SK-N-SH treated with all-trans-retinoic acid at 6 μM for 48 hours (cell line): ENCODE measurements around the gene HSPA12A.

Experiments used
- ARNTL ChIP-seq: fragments of 450-650 bp; formaldehyde crosslinking; IDR thresholded peaks from 2 replicates; pipeline ENCODE4 v1.5.0; 2020; ENCODE audit warnings: low read depth, mild to moderate bottlenecking, moderate library complexity, borderline replicate concordance
- BACH2 ChIP-seq: fragments of 250-450 bp; sonication (Bioruptor Pico); IDR thresholded peaks from 2 replicates; pipeline ENCODE4 v1.9.0; 2021; ENCODE audit warnings: mild to moderate bottlenecking, borderline replicate concordance
- CREB5 ChIP-seq: fragments of 250-450 bp; sonication (Bioruptor Pico); IDR thresholded peaks from 2 replicates; pipeline ENCODE4 v1.5.1; 2020; ENCODE audit warnings: low read depth, mild to moderate bottlenecking, moderate library complexity
- OSR1 ChIP-seq: fragments of 250-450 bp; sonication (Bioruptor Pico); IDR thresholded peaks from 2 replicates; pipeline ENCODE4 v1.8.0; 2022; ENCODE audit warnings: moderate library complexity, mild to moderate bottlenecking, inconsistent platforms
- PATZ1 ChIP-seq: fragments of 250-450 bp; sonication (Bioruptor Pico); IDR thresholded peaks from 2 replicates; pipeline ENCODE4 v1.8.0; 2020; ENCODE audit warnings: mild to moderate bottlenecking, moderate library complexity, borderline replicate concordance
- POU6F1 ChIP-seq: fragments of 250-450 bp; sonication (Bioruptor Pico); IDR thresholded peaks from 2 replicates; pipeline ENCODE4 v1.8.0; 2021; ENCODE audit warnings: low read depth, mild to moderate bottlenecking, moderate library complexity, borderline replicate concordance
- SNAI2 ChIP-seq: fragments of 250-450 bp; sonication (Bioruptor Pico); IDR thresholded peaks from 2 replicates; pipeline ENCODE4 v1.5.0; 2020; ENCODE audit warnings: mild to moderate bottlenecking, moderate library complexity
- ZFP3 ChIP-seq: fragments of 250-450 bp; sonication (Bioruptor Pico); IDR thresholded peaks from 2 replicates; pipeline ENCODE4 v1.5.0; 2020; ENCODE audit warnings: mild to moderate bottlenecking, moderate library complexity
- ZFP30 ChIP-seq: fragments of 450-650 bp; formaldehyde crosslinking; IDR thresholded peaks from 2 replicates; pipeline ENCODE4 v1.5.0; 2022; ENCODE audit warnings: mild to moderate bottlenecking, moderate library complexity
- ZNF70 ChIP-seq: fragments of 450-650 bp; formaldehyde crosslinking; IDR thresholded peaks from 2 replicates; pipeline ENCODE4 v1.5.0; 2020; ENCODE audit warnings: mild to moderate bottlenecking, moderate library complexity
- TF ChIP-seq, protein P1 (sequence below): fragments of 250-450 bp; sonication (Bioruptor Pico); IDR thresholded peaks from 2 replicates; pipeline ENCODE4 v1.5.0; 2020; ENCODE audit warnings: mild to moderate bottlenecking, moderate library complexity

DNA sequence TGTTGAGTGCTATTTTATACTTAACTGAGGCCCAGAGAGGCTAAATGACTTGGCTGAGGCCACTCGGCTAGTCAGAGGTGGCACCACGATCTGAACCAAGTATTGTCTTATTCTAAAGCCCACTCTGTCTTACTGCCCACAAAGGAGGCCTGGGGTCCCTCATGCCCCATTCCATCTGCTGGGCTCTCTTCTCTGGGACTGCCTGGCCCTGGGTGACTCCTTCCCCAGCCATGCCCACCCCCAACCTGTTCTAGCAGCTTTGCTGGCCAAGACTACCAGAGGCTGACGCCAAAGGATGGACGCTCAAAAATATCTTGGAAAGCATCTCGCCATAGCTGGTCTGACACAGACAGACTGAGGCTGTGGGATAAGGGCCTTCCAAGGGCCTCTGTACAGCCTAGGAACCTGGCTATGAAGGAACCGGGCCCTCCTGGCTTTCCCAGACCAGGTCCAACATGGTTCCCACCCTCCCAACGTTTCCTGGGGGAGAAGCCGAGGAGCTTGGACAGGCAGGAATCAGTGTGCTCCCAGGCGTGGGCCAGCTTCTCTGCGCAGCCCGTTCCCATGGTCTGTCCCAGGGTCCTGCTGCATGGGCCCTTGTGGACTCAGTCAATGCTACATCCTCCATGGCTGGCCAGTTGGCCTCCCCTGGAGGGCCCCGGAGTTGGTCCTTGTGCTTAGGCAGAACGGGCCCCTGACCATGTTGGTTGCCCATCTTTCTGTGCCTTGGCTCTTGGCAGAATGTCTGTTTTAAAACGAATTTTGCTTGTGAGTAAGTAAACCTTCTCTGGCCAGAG lies 11.7 kb downstream of the HSPA12A start:
- TF ChIP-seq ZFP30 (no peak), CREB5 (no peak), PATZ1 (CRISPR knock-in tag) (no peak), SNAI2 (CRISPR knock-in tag) (no peak), ZFP3 (no peak), OSR1 (CRISPR knock-in tag) (no peak), POU6F1 (CRISPR knock-in tag) (no peak), ARNTL (no peak), ZNF70 (CRISPR knock-in tag) (no peak), BACH2 (CRISPR knock-in tag) (no peak)
- TF ChIP-seq, protein P1, sequence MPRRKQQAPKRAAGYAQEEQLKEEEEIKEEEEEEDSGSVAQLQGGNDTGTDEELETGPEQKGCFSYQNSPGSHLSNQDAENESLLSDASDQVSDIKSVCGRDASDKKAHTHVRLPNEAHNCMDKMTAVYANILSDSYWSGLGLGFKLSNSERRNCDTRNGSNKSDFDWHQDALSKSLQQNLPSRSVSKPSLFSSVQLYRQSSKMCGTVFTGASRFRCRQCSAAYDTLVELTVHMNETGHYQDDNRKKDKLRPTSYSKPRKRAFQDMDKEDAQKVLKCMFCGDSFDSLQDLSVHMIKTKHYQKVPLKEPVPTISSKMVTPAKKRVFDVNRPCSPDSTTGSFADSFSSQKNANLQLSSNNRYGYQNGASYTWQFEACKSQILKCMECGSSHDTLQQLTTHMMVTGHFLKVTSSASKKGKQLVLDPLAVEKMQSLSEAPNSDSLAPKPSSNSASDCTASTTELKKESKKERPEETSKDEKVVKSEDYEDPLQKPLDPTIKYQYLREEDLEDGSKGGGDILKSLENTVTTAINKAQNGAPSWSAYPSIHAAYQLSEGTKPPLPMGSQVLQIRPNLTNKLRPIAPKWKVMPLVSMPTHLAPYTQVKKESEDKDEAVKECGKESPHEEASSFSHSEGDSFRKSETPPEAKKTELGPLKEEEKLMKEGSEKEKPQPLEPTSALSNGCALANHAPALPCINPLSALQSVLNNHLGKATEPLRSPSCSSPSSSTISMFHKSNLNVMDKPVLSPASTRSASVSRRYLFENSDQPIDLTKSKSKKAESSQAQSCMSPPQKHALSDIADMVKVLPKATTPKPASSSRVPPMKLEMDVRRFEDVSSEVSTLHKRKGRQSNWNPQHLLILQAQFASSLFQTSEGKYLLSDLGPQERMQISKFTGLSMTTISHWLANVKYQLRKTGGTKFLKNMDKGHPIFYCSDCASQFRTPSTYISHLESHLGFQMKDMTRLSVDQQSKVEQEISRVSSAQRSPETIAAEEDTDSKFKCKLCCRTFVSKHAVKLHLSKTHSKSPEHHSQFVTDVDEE (CRISPR knock-in tag) = no peak
